A673 (cell line): ENCODE measurements around the gene BECN2. TPM values are rescaled to one million over a fixed set of nuclear protein-coding genes. Genes with fewer than 3 reads are reported as not detected.

Experiments
- BruUV-seq: library from RNA; stranded (reverse); fragments of 400-500 nt; replicated peaks from 2 replicates; lab custom pipeline; 2021; lab: Mats Ljungman, UMichigan
- CTCF ChIA-PET: fragments of 300-600 bp; sonication (Branson Sonifier 250); formaldehyde crosslinking; loops from one replicate; lab custom pipeline; 2022; ENCODE audit warnings: antibody characterized with exemption; lab: Charles Lee
- POLR2A ChIA-PET: fragments of 300-600 bp; sonication (Branson Sonifier 250); formaldehyde crosslinking; loops from one replicate; lab custom pipeline; 2022; ENCODE audit warnings: antibody characterized with exemption; ENCODE audit not compliant: low non-redundant PET; lab: Charles Lee
- DNase-seq: peaks from one replicate; pipeline ENCODE4 v3.0.0-alpha.2; 2015; ENCODE audit warnings: low spot score
- H3K27ac ChIP-seq: fragments of 200-600 bp; sonication (generic); 2 replicates; pipeline ENCODE4 v1.5.1; 2016; ENCODE audit warnings: mixed run types, low read depth, mild to moderate bottlenecking, mixed read lengths, antibody characterized with exemption, low read length; ENCODE audit not compliant: poor library complexity, severe bottlenecking
- H3K27me3 ChIP-seq: fragments of 200-600 bp; sonication (generic); replicated peaks from 2 replicates; pipeline ENCODE4 v1.6.1; 2017; ENCODE audit warnings: mixed run types, low read depth, mild to moderate bottlenecking, mixed read lengths, antibody characterized with exemption, low read length; ENCODE audit not compliant: insufficient read depth, poor library complexity
- H3K36me3 ChIP-seq: fragments of 200-600 bp; sonication (generic); 2 replicates; pipeline ENCODE4 v1.6.1; 2016; ENCODE audit warnings: mixed run types, mild to moderate bottlenecking, mixed read lengths, antibody characterized with exemption, low read length; ENCODE audit not compliant: insufficient read depth, poor library complexity, severe bottlenecking
- H3K4me1 ChIP-seq: fragments of 200-600 bp; sonication (generic); 2 replicates; pipeline ENCODE4 v1.6.1; 2017; ENCODE audit warnings: mixed run types, mild to moderate bottlenecking, mixed read lengths, antibody characterized with exemption, low read length; ENCODE audit not compliant: insufficient read depth, poor library complexity, severe bottlenecking
- H3K4me3 ChIP-seq: fragments of 200-600 bp; sonication (generic); 2 replicates; pipeline ENCODE4 v1.5.1; 2016; ENCODE audit warnings: low read depth, mixed run types, mild to moderate bottlenecking, mixed read lengths, low read length; ENCODE audit not compliant: poor library complexity, severe bottlenecking
- H3K9me3 ChIP-seq: fragments of 200-600 bp; sonication (generic); 2 replicates; pipeline ENCODE4 v1.6.1; 2016; ENCODE audit warnings: mixed run types, low read depth, mild to moderate bottlenecking, mixed read lengths, antibody characterized with exemption, low read length; ENCODE audit not compliant: poor library complexity, severe bottlenecking
- CTCF ChIP-seq: fragments of 300-800, 200-600 bp; sonication (generic); conservative IDR thresholded peaks from 2 replicates; pipeline ENCODE4 v1.5.1; 2017; ENCODE audit warnings: low read depth, mild to moderate bottlenecking, antibody characterized with exemption, low read length, moderate library complexity, mixed read lengths
- EZH2 ChIP-seq: fragments of 200-600 bp; sonication (generic); IDR thresholded peaks from 2 replicates; pipeline ENCODE4 v1.6.1; 2017; ENCODE audit warnings: borderline replicate concordance, low read depth, mild to moderate bottlenecking, mixed read lengths, antibody characterized with exemption, low read length; ENCODE audit not compliant: poor library complexity, severe bottlenecking
- intact Hi-C: fragments of 100-400 bp; cut with micrococcal nuclease; formaldehyde crosslinking; loops from one replicate; pipeline ENCODE4 v1.10.0; 2022; ENCODE audit not compliant: unreplicated experiment
- total RNA-seq: library from RNA; stranded (reverse); gene quantifications from 2 replicates; pipeline ENCODE4 v1.2.3, GENCODE V29; 2021

The BECN2 gene
- total RNA-seq, 1 experiment from 2014 or later, result not detected

DNA sequence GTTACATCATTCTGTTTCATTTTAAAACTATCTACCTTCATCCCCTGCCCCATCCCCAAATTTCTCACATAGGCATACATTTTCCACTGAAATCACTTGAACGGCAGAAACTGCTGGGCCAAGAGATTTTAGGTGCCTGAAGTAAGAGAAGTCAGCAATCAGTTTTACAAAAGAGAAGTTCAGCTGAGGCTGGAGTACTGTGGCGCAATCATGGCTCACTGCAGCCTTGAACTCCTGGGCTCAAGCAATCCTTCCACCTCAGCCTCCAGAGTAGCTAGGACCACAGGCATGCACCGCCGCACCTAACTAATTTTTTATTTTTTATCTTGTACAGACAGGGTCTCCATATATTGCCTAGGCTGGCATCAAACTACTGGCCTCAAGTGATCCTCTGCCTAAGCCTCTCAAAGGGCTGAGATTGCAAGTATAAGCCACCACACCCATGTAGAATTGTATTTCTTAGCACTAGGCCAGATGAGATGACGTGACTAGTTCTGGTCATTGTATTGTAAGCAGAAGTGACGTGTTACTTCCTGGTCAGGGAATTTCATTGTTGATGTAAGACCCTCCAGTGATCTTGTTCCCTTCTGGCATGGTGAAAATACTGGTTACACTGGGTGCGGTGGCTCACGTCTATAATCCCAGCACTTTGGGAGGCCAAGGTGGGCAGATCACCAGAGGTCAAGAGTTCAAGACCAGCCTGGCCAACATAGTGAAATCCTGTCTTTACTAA, 7.1 kb downstream of the BECN2 start:
- POLR2A ChIA-PET, result no interaction called here
- CTCF ChIA-PET, result no interaction called here
- no peaks in the 10 kb centered on the region for H3K9me3 ChIP-seq
- no peaks in the 10 kb centered on the region for H3K27me3 ChIP-seq
- H3K36me3 ChIP-seq, result no peaks in the 10 kb centered on the region
- no peak overlapping the region for H3K27ac ChIP-seq
- no TSS peak for BruUV-seq
- no peak for DNase-seq
- intact Hi-C loops, result no loop called here
- no peak overlapping the region for H3K4me3 ChIP-seq
- TF ChIP-seq CTCF, result no peak
- TF ChIP-seq EZH2, result no peak
- H3K4me1 ChIP-seq, result no peaks in the 10 kb centered on the region

DNA sequence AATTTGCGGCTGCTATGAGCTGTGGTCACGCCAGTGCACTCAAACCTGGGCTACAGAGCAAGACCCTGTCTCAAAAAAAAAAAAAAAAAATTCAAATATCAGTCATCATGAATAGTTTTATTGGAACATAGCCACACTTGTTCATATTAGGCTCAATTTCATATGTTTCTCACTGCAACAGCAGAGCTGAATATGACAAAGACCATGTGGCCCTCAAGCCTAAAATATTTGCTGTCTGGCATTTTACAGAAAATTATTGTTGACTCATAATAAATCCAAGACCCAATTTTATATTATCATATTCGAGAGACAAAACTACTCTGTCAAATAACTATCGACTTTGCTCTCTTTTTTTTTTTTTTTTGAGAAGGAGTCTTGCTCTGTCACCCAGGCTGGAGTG, 11.0 kb downstream of the BECN2 start:
- intact Hi-C loops, result no loop called here
- DNase-seq, result no peak
- Histone ChIP-seq H3K4me1 (no peaks in the 10 kb centered on the region), H3K9me3 (no peaks in the 10 kb centered on the region), H3K4me3 (no peak overlapping the region), H3K36me3 (no peaks in the 10 kb centered on the region), H3K27ac (no peak overlapping the region), H3K27me3 (no peaks in the 10 kb centered on the region)
- no TSS peak for BruUV-seq
- CTCF ChIA-PET, result no interaction called here
- POLR2A ChIA-PET, result no interaction called here
- TF ChIP-seq CTCF (no peak), EZH2 (no peak)

GRCh38 chr1:241972703-241973369, 15.3 kb downstream of the BECN2 start:
- Histone ChIP-seq H3K36me3 (no peaks in the 10 kb centered on the region), H3K27ac (no peak overlapping the region), H3K4me3 (no peak overlapping the region), H3K27me3 (no peaks in the 10 kb centered on the region), H3K4me1 (no peaks in the 10 kb centered on the region), H3K9me3 (no peaks in the 10 kb centered on the region)
- no peak for DNase-seq
- BruUV-seq, result no TSS peak
- TF ChIP-seq CTCF (no peak), EZH2 (no peak)
- POLR2A ChIA-PET, result no interaction called here
- CTCF ChIA-PET, result no interaction called here
- intact Hi-C loops, result no loop called here
